ENCODE measurements around the gene PKP3. TPM values are rescaled to one million over a fixed set of nuclear protein-coding genes. Genes with fewer than 3 reads are reported as not detected.
"Not testable (repeated sequence)": the region's sequence is repeated elsewhere in the genome, so short reads cannot be mapped to it uniquely, and the experiment has no call there.

Gene PKP3
- total and polyA plus RNA-seq, 8 donors, result 11.0 to 48.6 (median 13.9) TPM

GRCh38 chr11:409008-409599 is 15.1 kb downstream of the PKP3 start:
- Histone ChIP-seq H3K27ac (no peak overlapping the region), H3K9me3 (no peaks in the 10 kb centered on the region), H3K27me3 (no peaks in the 10 kb centered on the region), H3K36me3 (peaks cover 0 to 7% of the 10 kb centered on the region in 2 donors), H3K4me3 (no peak overlapping the region), H3K4me1 (peaks cover 14 to 30% of the 10 kb centered on the region in 2 donors)
- DNase-seq (peak in 2 of 4 donors; percentile 30 to 69), ATAC-seq (no peak)
- intact Hi-C loops (cut with DNase I), result no loop called here
- no peak for TF ChIP-seq CTCF (IDR thresholded peaks at IDR 0.05)

GRCh38 chr11:409600-410483 is 15.8 kb downstream of the PKP3 start:
- Histone ChIP-seq H3K4me1 (peaks cover 14 to 37% of the 10 kb centered on the region in 2 donors), H3K9me3 (no peaks in the 10 kb centered on the region), H3K4me3 (no peak overlapping the region), H3K27me3 (no peaks in the 10 kb centered on the region), H3K36me3 (no peaks in the 10 kb centered on the region), H3K27ac (no peak overlapping the region)
- intact Hi-C loops (cut with DNase I), result no loop called here
- ATAC-seq (no peak), DNase-seq (peak in 2 of 4 donors; percentile 31 to 58)
- TF ChIP-seq CTCF (IDR thresholded peaks at IDR 0.05), result no peak

GRCh38 chr11:410711-411110 is 16.7 kb downstream of the PKP3 start:
- H3K27ac ChIP-seq; ATAC-seq; H3K9me3 ChIP-seq; intact Hi-C loops (cut with DNase I); H3K36me3 ChIP-seq; H3K27me3 ChIP-seq; H3K4me3 ChIP-seq: not testable (repeated sequence)
- DNase-seq, result peak in 1 of 4 donors; percentile 34
- peaks cover 14 to 41% of the 10 kb centered on the region in 2 donors for H3K4me1 ChIP-seq

GRCh38 chr11:411520-411919 is 17.5 kb downstream of the PKP3 start:
- ATAC-seq; H3K4me3 ChIP-seq; H3K9me3 ChIP-seq; H3K27ac ChIP-seq; H3K27me3 ChIP-seq; intact Hi-C loops (cut with DNase I); H3K36me3 ChIP-seq: not testable (repeated sequence)
- peak in 1 of 4 donors; percentile 49 for DNase-seq
- H3K4me1 ChIP-seq, result peaks cover 10 to 41% of the 10 kb centered on the region in 2 donors

GRCh38 chr11:412641-413119 is 18.7 kb downstream of the PKP3 start:
- H3K36me3 ChIP-seq, result no peaks in the 10 kb centered on the region
- no peak for TF ChIP-seq CTCF (IDR thresholded peaks at IDR 0.05)
- ATAC-seq, result no peak
- H3K9me3 ChIP-seq, result no peaks in the 10 kb centered on the region
- peak overlapping the region in 1 of 2 donors; percentile 53 for H3K27ac ChIP-seq
- intact Hi-C loops (cut with DNase I), result no loop called here
- H3K27me3 ChIP-seq, result peaks cover 0 to 16% of the 10 kb centered on the region in 2 donors
- peak in 2 of 4 donors; percentile 28 to 72 for DNase-seq
- peak overlapping the region in 1 of 2 donors; percentile 12 for H3K4me3 ChIP-seq
- H3K4me1 ChIP-seq, result peaks cover 10 to 40% of the 10 kb centered on the region in 2 donors
